GM19043 (cell line): ENCODE measurements around the gene ENTHD1.
"Not testable (repeated sequence)": the region's sequence is repeated elsewhere in the genome, so short reads cannot be mapped to it uniquely, and the experiment has no call there.

Experiments
- ATAC-seq: cut with Tn5 transposase; IDR thresholded peaks from one replicate; pipeline ENCODE4 v1.9.1; 2021; ENCODE audit warnings: low read depth; ENCODE audit not compliant: unreplicated experiment

The ENTHD1 gene

DNA sequence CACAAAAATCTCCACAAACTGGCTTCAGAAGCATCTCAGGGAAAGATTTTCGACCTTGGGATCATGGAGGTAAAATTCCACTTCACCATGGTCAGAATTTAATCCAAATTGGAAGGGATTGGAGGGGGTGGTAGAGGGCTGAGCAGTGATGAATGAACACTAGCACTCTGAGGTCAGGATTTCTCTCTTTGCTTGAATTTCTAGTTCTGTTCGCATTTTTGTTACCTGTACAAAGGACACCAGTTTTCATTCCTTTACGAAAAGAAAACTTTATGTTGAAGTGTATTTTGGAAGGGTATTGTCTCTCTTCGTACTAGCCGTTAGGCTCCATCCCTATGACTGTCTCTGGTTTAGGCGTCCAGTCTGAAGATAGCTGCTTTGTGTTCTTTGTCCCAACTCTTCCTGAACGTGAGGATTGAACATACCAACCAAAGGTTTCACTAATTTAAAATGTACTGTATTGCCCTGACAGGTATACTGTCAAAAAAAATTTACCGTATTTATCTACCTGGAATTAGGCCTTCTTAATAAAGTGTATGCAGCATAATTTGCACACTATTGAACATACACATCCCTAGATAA is 8.1 kb upstream of the ENTHD1 start:
- no peak for ATAC-seq

DNA sequence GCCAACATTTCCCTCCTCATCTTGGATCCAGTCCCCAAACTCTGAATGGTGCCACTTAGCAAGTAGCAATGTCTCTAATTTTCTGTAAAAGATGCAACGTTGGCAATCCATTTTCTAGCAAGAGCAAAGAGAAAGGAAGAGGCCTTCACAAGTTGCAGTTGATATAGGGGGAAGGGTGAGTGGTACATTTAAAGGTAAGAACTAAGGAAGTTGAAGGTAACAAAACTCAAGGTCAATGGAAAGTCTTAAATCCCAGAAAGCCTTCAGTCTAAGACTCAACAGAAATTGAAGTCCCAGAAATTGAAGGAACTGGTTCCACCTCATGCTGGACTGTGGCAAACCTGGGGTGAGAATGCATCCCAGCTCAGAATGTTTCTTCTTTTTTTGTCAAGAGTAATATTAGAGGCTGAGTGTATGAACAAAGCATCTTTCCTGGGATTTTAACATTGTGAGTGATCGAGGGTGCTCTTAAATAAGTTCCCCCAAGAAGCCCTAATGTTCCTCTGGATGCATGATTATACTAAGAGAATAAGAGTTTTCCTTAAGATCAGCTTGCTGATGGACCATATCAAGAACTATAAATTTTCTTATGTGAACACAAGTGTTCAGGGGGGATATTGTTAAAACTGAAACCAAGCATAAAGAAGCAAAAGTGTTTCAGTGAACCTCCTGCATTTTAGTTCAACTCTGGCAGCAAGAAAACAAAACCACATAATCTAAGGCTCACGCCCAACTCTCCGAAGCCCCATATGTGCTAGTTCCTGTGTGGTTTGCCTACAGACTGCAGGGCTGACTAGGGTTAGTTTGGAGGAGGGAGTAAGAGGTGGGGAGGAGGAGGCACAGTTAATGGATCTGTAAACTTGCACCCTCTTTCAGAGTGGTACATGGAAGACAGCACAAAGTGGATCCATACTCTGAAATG is 7.0 kb upstream of the ENTHD1 start, which contains the start of gene GRAP2:
Gene GRAP2 (plus strand): TSS at position 779 of the 922 bp plus-strand sequence. CDS start 46,023 bp downstream, outside the sequence.
- ATAC-seq = no peak

DNA sequence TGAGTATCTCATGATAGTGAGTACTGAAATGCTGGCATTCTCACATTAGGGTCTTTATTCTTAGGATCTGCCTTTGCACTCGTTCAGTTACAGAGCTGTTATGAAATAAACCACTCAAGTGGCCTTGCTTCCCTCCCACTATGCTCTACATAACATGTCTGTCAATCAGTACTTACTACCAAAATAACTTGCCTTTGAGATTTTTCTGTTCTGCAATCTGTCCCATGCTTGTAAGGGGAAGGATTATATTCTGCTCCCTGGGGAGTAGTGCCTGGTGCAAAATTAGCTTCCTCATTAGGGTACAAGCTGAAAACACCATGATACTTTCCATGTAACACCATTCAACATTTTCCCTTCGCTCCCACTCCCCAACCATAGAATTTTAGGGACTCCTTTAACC is 5.4 kb upstream of the ENTHD1 start:
- ATAC-seq = peak; percentile 79

DNA sequence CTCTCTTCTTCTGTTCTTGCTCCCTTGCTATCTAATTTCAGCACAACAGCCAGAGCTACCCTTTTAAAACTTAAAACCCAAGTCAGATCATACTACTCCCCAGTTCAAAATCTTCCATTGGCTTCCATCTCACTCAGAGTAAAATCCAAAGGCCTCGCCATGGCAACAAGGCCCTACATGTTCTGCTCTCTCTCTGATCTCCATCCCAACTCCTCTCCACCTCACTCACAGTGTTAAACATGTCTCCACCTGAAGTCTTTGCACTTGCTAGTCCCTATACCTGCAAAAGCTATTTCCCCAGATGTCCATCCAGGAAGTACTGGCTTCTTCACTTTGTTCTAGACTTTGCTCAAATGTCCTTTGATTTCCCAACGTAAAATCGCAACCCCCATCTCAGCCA is 4.3 kb upstream of the ENTHD1 start:
- no peak for ATAC-seq

DNA sequence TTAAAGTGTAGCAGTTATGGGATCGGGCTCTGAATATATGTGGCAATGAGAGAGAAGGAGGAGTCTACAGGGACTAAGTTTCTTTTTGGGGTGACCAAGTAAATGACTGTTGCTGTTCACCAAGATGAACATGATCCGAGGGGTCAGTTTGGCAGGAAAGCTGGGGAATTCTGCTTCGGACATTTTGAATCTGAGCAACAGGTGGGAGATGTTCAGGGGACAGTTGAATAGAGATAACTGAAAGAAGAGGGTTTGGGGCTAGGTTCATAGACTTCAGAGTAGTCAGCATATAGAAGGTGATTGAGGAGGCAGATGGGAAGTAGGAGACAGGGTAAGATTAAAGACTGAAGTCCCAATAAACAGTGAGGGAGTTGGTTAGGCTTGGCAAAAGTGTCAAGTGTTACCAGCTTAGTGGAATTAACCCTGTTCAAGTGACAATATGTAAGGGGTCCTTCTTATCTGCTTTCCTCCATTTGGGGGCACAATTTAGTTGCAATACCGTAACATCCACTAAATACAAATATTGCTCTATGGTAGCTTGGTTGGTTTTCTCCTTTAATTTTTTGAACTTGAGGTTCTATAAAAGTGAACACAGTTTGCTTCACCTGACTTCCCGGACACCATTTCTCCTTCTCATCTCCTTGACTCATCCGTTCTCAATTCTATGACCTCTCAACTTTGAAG is 2.9 kb upstream of the ENTHD1 start:
- ATAC-seq = no peak

DNA sequence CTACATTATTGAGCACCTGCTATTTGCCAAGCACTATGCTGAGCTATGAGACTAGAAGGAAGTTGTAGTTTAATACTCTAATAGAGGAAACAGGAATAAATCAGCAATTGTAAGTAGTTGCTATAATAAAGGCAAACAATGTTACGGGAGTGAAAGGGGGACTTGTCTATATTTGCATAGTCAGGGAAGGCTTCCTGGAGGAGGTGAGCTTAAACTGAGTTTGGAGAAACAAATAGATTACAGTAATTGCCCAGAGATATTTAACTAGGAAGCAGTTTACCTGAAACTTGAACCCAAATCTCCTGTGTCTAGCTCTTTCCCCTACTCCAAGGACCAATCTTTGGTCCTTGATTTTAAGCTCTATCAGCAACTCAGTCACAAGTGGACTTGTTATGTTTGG is 2.1 kb upstream of the ENTHD1 start:
- ATAC-seq = no peak

DNA sequence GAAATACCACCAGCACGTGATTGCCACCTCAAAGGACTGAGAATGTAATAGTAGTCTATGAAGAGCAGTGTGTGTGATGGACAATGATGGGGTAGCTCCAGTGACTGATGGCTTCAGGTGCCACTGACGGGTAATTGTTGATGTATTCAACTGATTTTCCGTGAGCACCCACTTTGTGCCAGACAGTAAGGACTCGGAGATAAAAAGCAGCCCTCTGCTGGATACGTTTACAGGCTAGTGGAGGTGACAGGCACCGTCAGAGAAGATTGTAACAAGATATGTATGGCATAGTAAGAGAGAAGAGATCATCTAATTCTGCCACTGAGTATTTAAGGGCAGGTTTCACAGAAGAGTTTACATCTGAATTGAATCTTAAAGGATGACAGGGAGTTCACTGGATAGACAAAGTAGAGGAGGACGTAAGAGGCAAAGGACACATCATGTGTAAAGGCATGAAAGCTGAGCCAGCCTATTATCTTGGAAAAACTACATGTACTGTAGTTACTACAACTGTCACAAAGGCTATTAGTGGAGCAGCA is 1.1 kb upstream of the ENTHD1 start:
- no peak for ATAC-seq

DNA sequence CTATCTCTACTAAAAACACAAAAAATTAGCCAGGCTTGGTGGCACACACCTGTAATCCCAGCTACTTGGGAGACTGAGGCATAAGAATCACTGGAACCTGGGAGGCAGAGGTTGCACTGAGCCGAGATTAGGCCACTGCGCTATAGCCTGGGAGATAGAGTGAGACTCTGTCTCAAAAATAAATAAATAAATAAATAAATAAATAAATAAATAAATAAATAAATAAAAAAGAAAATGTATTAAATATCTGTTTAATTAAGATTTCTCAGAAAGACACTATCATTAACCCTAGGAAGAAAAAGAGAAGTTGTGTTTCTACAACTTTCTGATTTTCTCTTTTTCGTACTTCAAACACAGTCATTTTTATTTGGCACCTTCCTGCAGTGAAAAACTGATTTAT is 3.6 kb downstream of the ENTHD1 start:
- ATAC-seq = not testable (repeated sequence)

DNA sequence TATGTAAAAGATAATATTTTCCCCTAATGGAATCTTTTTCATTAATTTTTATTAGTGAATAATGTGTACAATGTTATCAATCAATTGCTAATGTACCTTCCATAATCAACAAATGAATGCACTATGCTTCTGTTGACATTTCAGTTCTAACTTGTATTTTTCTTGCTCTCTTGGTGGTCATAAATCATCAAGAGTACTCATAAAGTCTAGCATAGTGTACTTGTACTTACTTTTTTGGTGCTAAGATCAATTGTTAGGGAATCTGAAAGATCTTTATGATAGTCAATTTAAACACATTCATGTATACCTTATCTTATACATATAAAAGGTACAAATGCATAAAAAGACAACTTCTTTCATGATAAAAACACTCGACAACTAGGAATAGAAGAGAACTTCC is 10.5 kb downstream of the ENTHD1 start:
- ATAC-seq = no peak

DNA sequence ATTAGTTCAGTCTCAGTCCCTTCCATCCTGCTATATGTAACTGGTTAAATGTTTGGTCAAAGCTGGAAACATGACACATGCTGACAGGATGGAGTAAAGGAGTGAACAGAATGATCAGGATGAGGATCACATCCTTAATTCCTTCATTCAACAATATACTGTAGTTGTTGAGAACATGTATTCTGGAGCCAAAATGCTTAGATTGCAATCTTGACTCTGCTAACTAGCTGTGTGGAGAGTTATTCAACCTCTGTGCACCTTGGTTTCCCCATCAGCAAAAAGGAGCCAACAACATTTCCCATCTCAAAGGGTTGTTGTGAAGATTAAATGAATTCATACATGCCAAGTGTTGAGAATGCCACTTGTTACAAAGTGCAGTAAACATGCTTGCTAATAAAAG is 12.8 kb downstream of the ENTHD1 start:
- no peak for ATAC-seq

DNA sequence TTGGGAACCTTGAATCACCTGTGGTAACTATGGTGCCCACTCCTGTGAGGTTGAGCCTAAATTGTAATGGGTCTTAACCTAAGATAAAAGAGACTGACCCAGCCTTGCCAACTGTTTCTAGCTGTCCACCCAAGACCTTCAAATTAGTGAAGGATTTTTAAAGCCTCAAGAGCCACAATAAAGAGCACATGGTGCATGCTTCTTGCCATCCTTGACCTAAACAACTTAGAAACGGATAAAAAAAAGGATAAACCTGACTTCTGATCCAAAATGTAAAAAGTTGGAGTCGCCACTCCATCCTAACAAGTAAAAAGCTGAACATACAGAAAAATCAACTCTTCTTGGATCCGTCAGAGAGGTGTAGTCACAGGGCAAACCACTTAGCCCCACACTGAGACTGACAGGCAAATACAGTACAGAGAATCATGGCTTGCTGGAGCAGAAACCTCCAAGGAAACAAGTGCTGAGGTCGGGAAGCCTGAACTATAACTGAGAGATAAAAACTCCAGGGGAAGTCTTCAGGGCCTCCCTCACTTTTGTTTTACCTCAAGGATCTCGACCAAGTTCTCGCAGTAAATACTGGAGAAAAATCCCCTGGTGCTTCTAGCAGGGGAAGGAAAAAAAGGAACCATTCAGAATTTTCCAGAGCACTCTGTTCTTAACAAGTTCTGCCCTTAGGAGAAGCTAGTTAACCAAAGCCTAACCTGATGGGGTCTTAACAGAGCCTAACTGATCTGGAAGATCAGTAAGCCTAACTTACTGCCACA is 16.3 kb downstream of the ENTHD1 start:
- no peak for ATAC-seq

DNA sequence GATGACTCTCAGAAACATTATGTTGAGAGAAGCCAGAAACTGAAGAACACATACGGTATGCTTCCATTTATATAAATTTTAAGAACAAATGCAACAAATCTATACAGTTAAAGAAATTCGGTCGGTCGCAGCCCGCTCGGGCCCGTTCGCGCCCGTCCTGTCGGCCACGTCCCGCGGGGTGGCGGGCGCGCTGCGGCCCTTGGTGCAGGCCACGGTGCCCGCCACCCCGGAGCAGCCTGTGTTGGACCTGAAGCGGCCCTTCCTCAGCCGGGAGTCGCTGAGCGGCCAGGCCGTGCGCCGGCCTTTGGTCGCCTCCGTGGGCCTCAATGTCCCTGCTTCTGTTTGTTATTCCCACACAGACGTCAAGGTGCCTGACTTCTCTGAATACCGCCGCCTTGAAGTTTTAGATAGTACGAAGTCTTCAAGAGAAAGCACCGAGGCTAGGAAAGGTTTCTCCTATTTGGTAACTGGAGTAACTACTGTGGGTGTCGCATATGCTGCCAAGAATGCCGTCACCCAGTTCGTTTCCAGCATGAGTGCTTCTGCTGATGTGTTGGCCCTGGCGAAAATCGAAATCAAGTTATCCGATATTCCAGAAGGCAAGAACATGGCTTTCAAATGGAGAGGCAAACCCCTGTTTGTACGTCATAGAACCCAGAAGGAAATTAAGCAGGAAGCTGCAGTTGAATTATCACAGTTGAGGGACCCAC is 18.2 kb downstream of the ENTHD1 start:
- not testable (repeated sequence) for ATAC-seq

DNA sequence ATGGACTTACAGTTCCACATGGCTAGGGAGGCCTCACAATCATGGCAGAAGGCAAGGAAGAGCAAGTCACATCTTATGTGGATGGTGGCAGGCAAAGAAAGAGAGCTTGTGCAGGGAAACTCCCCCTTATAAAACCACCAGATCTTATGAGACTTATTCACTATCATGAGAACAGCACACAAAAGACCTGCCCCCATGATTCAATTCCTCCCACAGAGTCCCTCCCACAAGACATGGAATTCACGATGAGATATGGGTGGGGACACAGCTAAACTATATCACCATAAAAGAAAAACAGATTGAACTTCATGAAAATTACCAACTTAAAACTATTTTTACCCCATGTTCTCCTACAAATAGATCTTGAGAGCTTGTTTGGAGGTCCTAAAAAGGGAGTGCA is 19.6 kb downstream of the ENTHD1 start:
- no peak for ATAC-seq

DNA sequence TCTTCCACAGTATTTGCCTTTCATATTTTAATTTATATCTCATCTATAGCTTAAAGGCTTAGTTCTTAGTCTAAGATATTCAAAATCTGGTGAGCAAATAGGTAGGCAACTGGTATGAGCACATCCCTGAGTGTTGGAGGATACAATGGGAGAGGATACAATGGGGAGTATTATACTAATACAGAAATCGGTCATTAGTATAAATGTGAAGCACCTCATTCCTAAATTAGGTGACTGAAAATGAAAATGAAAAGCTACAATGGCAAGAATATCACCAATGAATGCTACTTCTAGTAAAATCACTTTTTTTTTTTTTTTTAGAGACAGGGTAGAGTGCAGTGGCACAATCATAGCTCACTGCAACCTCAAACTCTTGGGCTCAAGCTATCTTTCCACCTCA is 21.0 kb downstream of the ENTHD1 start:
- ATAC-seq = no peak

DNA sequence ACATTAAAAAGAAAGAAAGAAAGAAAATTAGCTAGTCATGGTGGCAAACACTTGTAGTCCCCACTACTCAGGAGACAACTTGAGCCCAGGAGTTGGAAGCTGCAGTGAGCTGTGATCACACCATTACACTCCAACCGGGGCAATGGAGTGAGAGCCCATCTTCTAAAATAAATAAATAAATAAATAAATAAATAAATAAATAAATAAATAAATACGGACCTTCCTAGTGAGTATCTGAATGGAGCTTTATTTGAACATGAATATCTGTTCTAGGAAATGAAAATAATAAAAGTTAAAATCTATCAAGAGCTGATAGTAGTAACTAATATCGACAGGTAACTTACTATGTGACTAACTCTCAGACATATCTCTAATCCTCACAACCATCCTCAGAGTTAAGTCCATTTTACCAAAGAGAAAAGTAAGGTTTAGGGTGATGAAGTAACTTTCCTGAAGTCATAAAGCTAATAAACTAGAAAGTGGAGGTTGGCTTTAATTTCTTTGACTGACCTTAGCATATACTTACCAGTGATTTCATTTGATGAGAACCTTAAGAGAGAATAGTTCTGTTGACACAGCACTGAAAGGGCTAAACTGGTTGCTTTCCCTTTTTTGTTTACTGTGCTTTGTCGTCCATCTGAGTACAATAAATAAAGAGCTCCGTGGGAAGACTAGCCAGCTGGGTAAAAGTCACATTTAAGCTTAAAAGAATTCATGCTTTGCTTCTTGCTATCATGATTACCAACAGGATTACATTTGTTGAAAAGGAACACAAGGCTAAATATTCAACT is 22.4 kb downstream of the ENTHD1 start:
- no peak for ATAC-seq

DNA sequence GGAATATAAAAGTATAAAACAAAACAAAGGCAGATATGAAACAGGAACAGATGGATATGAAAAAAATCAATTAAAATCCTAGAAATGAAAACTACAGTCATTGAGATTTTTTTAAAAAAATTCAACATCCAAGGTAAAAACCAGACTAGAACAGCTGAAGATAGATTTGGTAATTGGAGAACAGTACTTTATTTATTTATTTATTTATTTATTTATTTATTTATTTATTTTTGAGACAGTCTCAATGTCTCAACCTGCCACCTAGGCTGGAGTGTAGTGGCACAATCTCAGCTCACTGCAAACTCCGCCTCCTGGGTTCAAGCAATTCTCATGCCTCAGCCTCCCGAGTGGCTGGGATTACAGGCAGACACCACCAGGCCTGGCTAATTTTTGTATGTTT is 23.8 kb downstream of the ENTHD1 start:
- not testable (repeated sequence) for ATAC-seq

DNA sequence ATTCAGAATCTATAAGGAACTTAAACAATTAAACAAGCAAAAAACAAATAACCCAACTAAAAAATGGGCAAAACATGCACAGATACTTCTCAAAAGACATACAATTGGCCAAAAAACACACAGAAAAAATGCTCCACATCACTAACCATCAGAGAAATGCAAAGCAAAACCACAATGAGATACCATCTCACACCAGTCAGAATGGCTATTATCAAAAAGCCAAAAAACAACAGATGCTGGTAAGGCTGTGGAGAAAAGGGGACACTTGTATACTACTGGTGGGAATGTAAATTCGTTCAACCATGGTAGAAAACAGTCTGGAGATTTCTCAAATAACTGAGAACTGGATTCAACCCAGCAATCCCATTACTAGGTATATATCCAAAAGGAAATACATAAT is 24.8 kb downstream of the ENTHD1 start:
- no peak for ATAC-seq

DNA sequence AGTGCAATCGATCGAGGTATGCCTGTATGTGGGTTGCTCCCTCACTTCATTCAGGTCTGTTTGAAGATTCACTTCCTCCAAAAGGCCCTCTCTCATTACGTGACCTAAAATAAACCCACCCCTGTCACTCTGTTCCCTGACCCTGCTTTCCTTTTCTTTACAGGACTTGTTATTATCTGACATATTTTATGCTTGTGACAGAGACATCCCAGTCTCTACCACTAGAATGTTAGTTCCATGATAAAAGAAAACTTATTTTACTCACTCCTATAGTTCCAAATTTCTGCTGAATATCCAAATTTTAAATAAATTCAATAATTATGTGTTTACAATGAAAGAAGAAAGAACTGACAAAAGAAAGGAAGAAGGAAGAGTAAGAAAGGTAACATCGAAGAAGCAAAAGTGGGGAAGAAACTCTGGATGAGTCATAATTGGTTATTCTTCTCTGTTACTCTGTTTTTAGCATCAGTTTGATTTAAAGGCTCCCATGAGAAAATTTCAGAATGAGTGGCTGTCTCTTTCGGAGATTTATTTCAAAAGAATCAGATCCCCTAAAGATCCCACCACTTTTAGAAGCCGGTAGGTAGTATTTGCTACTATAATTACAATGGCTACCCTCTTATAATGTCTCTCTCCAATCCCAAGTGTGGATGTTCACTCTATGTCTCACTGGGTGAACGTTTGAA is 33.5 kb downstream of the ENTHD1 start:
- ATAC-seq = no peak
